Panc1 (cell line): Measurements from ENCODE around the gene STPG4. TPM values are rescaled to one million over a fixed set of nuclear protein-coding genes. Genes with fewer than 3 reads are reported as not detected.

ENCODE experiments used
- ATAC-seq: fragments of 200-7000 bp; cut with Tn5 transposase; 2 replicates; pipeline ENCODE4 v1.9.1; 2020; ENCODE audit warnings: mild to moderate bottlenecking, moderate library complexity
- BruUV-seq: library from RNA; stranded (reverse); fragments of 400-500 nt; replicated peaks from 2 replicates; lab custom pipeline; 2021; lab: Mats Ljungman, UMichigan
- CTCF ChIA-PET: fragments of 300-600 bp; sonication (Branson Sonifier 250); formaldehyde crosslinking; loops from one replicate; lab custom pipeline; 2022; ENCODE audit warnings: antibody characterized with exemption; lab: Charles Lee
- POLR2A ChIA-PET: fragments of 300-600 bp; sonication (Branson Sonifier 250); formaldehyde crosslinking; loops from one replicate; lab custom pipeline; 2022; ENCODE audit warnings: antibody characterized with exemption; lab: Charles Lee
- DNase-seq: peaks from one replicate; pipeline ENCODE4 v3.0.0-alpha.2; 2010; ENCODE audit warnings: low read depth, low spot score
- H3K27ac ChIP-seq: 2 replicates; pipeline ENCODE4 v1.5.1; 2011; ENCODE audit warnings: mild to moderate bottlenecking, low read length, inconsistent platforms
- H3K27me3 ChIP-seq: fragments of 200-500 bp; sonication (Bioruptor generic); 2 replicates; pipeline ENCODE4 v1.6.0; 2014; ENCODE audit warnings: low read length, inconsistent platforms; ENCODE audit not compliant: control insufficient read depth, insufficient read depth
- H3K36me3 ChIP-seq: fragments of 200-500 bp; sonication (Bioruptor generic); 2 replicates; pipeline ENCODE4 v1.5.1; 2014; ENCODE audit warnings: inconsistent platforms, mild to moderate bottlenecking, low read length, moderate library complexity; ENCODE audit not compliant: control insufficient read depth, insufficient read depth
- H3K4me1 ChIP-seq: 2 replicates; pipeline ENCODE4 v1.5.1; 2011; ENCODE audit warnings: inconsistent platforms, mild to moderate bottlenecking, low read length, moderate library complexity; ENCODE audit not compliant: control insufficient read depth, insufficient read depth
- H3K4me3 ChIP-seq, 2 experiments: 2 replicates each; pipeline ENCODE4 v1.5.1; 2011 to 2012; ENCODE audit warnings: low read depth in 2 of 2, low read length in 2 of 2, mild to moderate bottlenecking in 2 of 2, inconsistent platforms in 1 of 2, moderate library complexity in 1 of 2
- H3K9me3 ChIP-seq: fragments of 200-500 bp; sonication (Bioruptor generic); 2 replicates; pipeline ENCODE4 v1.5.1; 2014; ENCODE audit warnings: low read depth, mild to moderate bottlenecking, inconsistent platforms, low read length, moderate library complexity; ENCODE audit not compliant: control insufficient read depth, insufficient read depth
- CTCF ChIP-seq: fragments of 450-650 bp; IDR thresholded peaks from 2 replicates; pipeline ENCODE4 v1.5.1; 2017; ENCODE audit warnings: mild to moderate bottlenecking
- POLR2AphosphoS5 ChIP-seq: IDR thresholded peaks from 2 replicates; pipeline ENCODE4 v1.6.1; 2012; ENCODE audit warnings: mild to moderate bottlenecking, low read depth, low read length, moderate library complexity
- REST ChIP-seq, 2 experiments: IDR thresholded peaks; 2 replicates each; pipeline ENCODE4 v1.6.1; 2011 to 2012; ENCODE audit warnings: low read depth in 2 of 2, control low read depth in 1 of 2, low read length in 1 of 2, mild to moderate bottlenecking in 1 of 2, moderate library complexity in 1 of 2; ENCODE audit not compliant: insufficient read depth in 1 of 2
- SIN3A ChIP-seq: IDR thresholded peaks from 2 replicates; pipeline ENCODE4 v1.6.1; 2012; ENCODE audit warnings: low read depth, mild to moderate bottlenecking, low read length, moderate library complexity, borderline replicate concordance; ENCODE audit not compliant: insufficient read depth
- TCF7L2 ChIP-seq: IDR thresholded peaks from 2 replicates; pipeline ENCODE4 v1.6.1; 2011; ENCODE audit warnings: mild to moderate bottlenecking, low read depth, low read length, inconsistent platforms
- in situ Hi-C: cut with HindIII; loops from 2 replicates; pipeline ENCODE4 v1.10.0; 2016; ENCODE audit warnings: low sequenced_read_pairs, low pct_unique_long_range_greater_than_20kb
- intact Hi-C: fragments of 100-400 bp; cut with micrococcal nuclease; formaldehyde crosslinking; loops from one replicate; pipeline ENCODE4 v1.10.0; 2022; ENCODE audit not compliant: unreplicated experiment
- total RNA-seq: library from RNA; stranded (reverse); gene quantifications from one replicate; pipeline ENCODE4 v1.2.1, GENCODE V29; 2021; ENCODE audit not compliant: unreplicated experiment

STPG4 gene
- total RNA-seq, 1 experiment from 2014 or later: 0.36 TPM

DNA sequence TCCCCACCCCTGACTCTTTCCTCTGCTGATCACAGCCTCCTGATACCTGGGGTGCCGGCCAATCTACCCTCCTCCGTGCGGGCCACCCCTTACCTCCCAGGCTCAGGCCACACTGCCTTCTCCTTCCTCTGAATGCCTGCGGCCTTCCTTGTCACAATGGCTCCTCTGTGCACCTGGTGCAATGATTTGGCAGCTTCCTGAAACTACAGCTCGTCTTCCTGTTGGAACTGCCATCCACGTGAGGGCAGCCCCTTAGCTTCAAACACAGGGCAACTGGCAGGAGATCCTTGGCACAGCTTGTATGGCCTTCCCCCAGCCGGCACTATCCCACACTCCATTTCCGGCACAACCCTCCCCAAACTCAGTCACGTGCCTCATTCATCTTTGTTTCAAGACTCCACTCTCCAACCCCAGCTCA lies 69.0 kb downstream of the STPG4 start:
- TF ChIP-seq POLR2AphosphoS5: no peak
- no peak for TF ChIP-seq TCF7L2
- intact Hi-C loops (no loop called here), in situ Hi-C loops (no loop called here)
- ChIA-PET CTCF (no interaction called here), POLR2A (no interaction called here)
- H3K4me3 ChIP-seq: no peak overlapping the region
- DNase-seq: no peak
- H3K9me3 ChIP-seq: no peaks in the 10 kb centered on the region
- no peaks in the 10 kb centered on the region for H3K27me3 ChIP-seq
- H3K4me1 ChIP-seq: no peaks in the 10 kb centered on the region
- H3K27ac ChIP-seq: no peak overlapping the region
- BruUV-seq: no TSS peak
- H3K36me3 ChIP-seq: no peaks in the 10 kb centered on the region
- ATAC-seq: no peak

- no peak for TF ChIP-seq CTCF
- TF ChIP-seq POLR2AphosphoS5: no peak
- TF ChIP-seq SIN3A: no peak
- no peak for TF ChIP-seq REST (IDR thresholded peaks at IDR 0.05; ENCODE audit: insufficient read depth in 1 of 2, low read depth in 2 of 2, low read length in 1 of 2)
- TF ChIP-seq TCF7L2: no peak
- intact Hi-C loops (no loop called here), in situ Hi-C loops (no loop called here)
- ATAC-seq (no peak), DNase-seq (no peak)
- CTCF ChIA-PET: no interaction called here
- Histone ChIP-seq H3K4me3 (no peak overlapping the region), H3K36me3 (no peaks in the 10 kb centered on the region), H3K9me3 (no peaks in the 10 kb centered on the region), H3K27ac (no peak overlapping the region), H3K4me1 (peaks cover 3% of the 10 kb centered on the region), H3K27me3 (no peaks in the 10 kb centered on the region)
- BruUV-seq: no TSS peak
- POLR2A ChIA-PET: no interaction called here
Measured at GRCh38 chr2:47083886-47084687, 71.0 kb downstream of the STPG4 start.

GRCh38 chr2:47083485-47083884 lies 71.6 kb downstream of the STPG4 start:
- TF ChIP-seq CTCF (no peak), REST (IDR thresholded peaks at IDR 0.05; ENCODE audit: insufficient read depth in 1 of 2, low read depth in 2 of 2, low read length in 1 of 2) (no peak), TCF7L2 (no peak), POLR2AphosphoS5 (no peak), SIN3A (no peak)
- no peak overlapping the region for H3K27ac ChIP-seq
- ChIA-PET POLR2A (no interaction called here), CTCF (no interaction called here)
- BruUV-seq: no TSS peak
- no peaks in the 10 kb centered on the region for H3K27me3 ChIP-seq
- in situ Hi-C loops: no loop called here
- DNase-seq (no peak), ATAC-seq (no peak)
- H3K9me3 ChIP-seq: no peaks in the 10 kb centered on the region
- H3K4me1 ChIP-seq: peaks cover 8% of the 10 kb centered on the region
- intact Hi-C loops: no loop called here
- H3K36me3 ChIP-seq: no peaks in the 10 kb centered on the region
- no peak overlapping the region for H3K4me3 ChIP-seq
